HG02642 (cell line): Measurements from ENCODE around the gene SEMA4C.
"Not testable (repeated sequence)": the region's sequence is repeated elsewhere in the genome, so short reads cannot be mapped to it uniquely, and the experiment has no call there.

Source experiments
- ATAC-seq: cut with Tn5 transposase; IDR thresholded peaks from one replicate; pipeline ENCODE4 v1.9.1; 2021; ENCODE audit warnings: mild to moderate bottlenecking; ENCODE audit not compliant: unreplicated experiment, poor library complexity

Gene SEMA4C

GRCh38 chr2:96898641-96899412, 28.9 kb upstream of the SEMA4C start:
- ATAC-seq = no peak

- no peak for ATAC-seq
Measured at GRCh38 chr2:96898135-96898505, 28.2 kb upstream of the SEMA4C start.

- no peak for ATAC-seq
Measured at GRCh38 chr2:96897491-96898134, 27.7 kb upstream of the SEMA4C start.

GRCh38 chr2:96895746-96896651, 26.1 kb upstream of the SEMA4C start:
- no peak for ATAC-seq

GRCh38 chr2:96895032-96895745, 25.3 kb upstream of the SEMA4C start:
- ATAC-seq = no peak

- no peak for ATAC-seq
Measured at GRCh38 chr2:96894151-96894531, 24.3 kb upstream of the SEMA4C start.

GRCh38 chr2:96893289-96894150, 23.6 kb upstream of the SEMA4C start:
- ATAC-seq = no peak

DNA sequence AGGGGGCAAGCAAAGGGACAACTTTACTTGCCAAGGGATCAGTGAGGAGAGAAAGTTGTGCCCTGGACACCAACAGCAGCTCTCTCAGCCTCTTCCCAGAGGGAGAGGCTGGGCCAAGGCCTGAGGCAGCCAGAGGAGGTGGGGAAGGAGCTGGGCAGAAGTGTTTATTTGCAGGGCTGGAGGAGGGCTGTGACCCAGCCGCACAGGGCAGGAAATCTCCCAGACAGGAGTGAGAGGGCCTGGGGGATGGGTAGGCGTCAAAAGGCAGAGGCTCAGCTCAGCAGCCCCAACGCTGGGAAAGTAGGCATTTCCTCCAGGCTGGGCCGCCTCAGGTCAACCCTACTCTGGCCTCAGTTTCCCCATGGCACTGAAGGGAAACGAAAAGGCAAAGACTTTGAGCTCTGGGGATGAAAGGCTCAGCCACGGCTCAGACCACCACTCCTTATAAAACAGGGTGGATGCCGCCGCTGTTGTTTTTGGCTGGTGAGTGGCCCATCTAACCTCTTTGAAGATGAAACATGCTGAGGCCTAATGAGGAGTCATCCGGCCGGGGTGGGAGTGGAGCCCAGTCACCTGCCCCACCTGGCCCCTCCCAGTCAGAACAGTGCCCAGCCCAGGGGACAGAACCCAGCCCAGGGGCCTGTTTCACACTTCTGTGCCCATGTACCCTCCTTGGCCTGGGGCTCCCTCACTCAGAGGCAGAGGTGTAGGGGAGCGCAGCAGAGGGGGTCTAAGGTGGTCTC, 21.9 kb upstream of the SEMA4C start:
- no peak for ATAC-seq

DNA sequence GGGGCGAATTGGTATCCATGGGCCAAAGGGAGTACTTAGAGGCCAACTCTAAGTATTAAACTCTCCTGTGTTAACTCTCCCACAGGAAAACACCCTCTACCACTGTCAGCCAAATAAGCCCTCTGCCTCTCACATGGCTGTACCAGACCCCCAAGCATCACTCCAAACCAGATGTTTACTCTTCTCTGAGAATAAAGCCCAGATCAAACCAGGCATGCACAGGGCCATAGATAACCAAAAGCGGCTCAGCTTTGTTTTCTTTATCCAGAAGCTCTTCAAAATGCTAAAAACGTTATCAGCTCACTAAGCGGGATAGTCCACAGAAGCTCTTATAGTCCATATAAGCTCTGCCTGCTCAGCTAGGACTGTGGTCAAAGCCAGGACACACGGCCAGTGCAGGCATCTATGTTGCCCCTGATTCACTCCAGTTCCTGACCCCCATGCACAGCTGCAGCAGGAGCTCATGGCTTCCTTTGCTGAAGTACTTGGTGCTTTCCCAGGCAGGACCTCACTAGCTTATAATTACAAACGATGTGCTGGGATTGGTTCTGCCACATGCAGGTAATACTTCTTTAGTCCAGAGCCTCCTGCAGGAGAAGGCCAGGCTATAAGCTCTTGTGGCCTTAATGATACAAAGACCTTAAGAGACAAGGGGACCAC, 21.0 kb upstream of the SEMA4C start:
- no peak for ATAC-seq

DNA sequence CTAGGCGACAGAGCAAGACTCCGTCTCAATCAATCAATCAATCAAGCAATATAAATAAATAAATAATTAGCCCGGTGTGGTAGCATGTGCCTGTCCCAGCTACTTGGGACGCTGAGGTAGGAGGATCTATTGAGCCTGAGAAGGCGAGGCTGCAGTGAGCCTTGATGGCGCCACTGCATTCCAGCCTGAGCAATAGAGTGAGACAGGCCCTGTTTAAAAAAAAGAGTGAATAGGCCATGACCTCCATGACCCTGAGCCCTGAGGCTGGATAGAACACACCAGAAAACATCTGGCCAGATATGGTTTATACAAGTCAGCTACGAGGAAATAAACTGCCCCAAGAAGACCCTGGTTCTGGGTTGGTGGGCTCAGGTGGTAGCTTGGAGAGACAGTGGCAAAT, 20.4 kb upstream of the SEMA4C start:
- no peak for ATAC-seq

DNA sequence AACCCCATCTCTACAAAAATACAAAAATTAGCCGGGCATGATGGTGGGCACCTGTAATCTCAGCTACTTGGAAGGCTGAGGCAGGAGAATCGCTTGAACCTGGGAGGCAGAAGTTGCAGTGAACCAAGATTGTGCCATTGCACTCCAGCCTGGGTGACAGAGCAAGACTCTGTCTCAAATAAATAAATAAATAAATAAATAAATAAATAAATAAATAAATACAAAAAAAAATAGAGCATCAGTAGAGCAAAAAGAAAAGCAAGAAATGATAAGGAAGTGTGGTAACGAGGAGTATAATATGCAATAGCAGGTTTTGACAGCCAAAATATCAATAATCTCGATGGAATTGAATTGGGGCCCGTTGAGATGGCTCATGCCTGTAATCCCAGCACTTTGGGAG, 19.6 kb upstream of the SEMA4C start:
- not testable (repeated sequence) for ATAC-seq

DNA sequence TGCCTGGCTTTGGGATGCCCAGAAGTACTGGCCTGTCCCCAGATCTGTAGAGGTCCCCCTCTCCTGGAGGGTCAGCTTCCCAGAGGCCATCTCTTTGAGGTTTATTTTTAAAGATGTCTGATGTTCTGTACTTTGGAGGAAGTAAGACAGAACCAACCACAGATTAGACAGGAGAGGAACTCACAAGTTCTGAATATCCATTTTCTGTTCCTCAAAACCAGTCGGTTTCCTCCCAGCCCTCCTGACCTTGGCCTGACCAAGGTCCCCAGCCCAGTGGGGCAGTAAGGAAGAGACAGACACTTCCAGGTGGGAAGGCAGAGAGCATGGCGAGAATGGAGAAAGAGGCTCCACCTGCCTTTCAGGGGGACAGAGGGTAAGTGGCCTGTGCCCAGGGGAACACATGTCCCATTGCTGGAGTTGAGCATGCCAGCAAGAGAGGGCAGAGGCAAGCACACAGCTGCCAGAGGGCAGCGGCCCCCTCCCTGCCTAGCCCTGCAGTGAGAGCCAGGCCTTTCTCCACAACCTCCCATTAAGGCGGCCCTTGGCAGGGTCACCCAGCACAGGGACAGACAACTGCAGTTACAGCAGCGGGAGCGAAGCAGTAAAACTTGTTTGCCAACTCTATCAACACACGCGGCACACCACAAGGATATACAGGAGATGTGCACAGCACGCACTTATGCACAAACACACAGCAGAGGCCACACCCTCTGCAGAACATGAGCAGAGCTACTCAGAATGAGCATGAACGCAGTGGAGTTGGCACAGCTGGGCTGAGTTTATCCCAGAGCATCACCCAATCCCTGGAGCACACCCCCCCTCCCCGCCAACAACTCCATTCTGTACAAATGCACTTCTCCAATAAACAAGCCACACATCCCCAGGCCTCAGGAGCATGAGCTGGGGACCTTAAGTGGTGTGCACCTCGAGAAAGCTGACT, 18.5 kb upstream of the SEMA4C start:
- ATAC-seq = no peak

GRCh38 chr2:96887493-96888012, 17.7 kb upstream of the SEMA4C start:
- ATAC-seq = no peak

DNA sequence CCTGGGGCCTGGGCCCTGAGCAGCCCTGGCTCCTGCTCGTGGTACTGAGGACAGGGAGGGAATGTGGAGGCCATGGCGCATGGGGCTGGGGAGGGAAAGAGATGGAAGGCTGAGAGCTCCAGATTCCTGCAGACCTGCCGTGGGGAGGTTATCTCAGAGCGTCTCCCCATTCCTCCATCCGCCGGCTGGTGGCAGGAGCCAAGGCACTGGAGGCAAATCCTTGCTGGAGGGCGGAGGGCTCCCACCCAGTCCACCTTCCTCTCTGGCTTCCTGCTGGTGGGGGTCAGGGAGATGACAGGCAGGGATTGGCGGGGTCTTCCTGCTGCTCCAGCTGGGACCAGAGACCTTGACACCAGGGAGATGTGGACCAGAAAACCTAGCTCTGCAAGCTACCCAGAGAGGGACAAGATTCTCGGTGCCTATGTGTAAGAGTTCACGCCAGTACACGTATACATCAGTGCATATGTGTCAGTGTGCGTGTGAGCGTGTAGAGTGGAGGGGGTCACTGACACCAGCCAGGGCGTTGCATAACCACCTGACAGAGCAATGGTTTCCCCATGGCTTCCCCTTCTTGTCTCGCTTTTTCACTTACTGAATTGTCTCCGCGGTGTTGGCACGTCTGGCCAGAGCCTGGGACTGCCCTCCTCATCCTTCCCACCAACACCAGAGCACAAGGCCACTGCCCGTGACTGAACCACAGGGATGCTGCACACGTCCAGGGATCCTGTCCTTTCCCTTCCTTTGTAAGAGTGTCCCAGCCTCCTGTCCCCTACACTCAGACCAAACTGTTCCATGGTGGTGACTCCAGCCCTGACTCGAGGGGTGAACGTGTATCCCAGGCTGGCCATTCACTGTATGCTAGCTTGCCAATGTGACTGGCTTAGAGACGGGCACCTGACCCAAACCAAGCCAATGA, 15.8 kb upstream of the SEMA4C start:
- no peak for ATAC-seq

GRCh38 chr2:96884299-96885094, 14.6 kb upstream of the SEMA4C start:
- ATAC-seq = no peak
